Mesenteric fat pad (tissue), 1 donor: ENCODE results near the gene NCAPH2. TPM values are rescaled to one million over a fixed set of nuclear protein-coding genes. Genes with fewer than 3 reads are reported as not detected.

Source experiments
- DNase-seq: peaks from one replicate; pipeline ENCODE4 v3.0.0-alpha.2; 2020; ENCODE audit warnings: low spot score
- total RNA-seq: library from RNA; stranded (reverse); fragmentation: NEBNext Ultra II Directional; extraction: Animal tissue kit (Norgen Biotek cat#: 25700); gene quantifications from one replicate; pipeline ENCODE4 v1.2.1, GENCODE V29; 2021
- donor health status: DM: yes; HTN: yes; CAD: no.

Gene NCAPH2
- total RNA-seq, 1 donor from 2014 or later = 25.0 TPM

GRCh38 chr22:50488886-50489285 is 19.1 kb upstream of the NCAPH2 start:
- DNase-seq = no peak

- DNase-seq = no peak
Observed at GRCh38 chr22:50489363-50490243, 18.4 kb upstream of the NCAPH2 start.

- no peak for DNase-seq
Observed at GRCh38 chr22:50490531-50491308, 17.3 kb upstream of the NCAPH2 start.

GRCh38 chr22:50497093-50497492 is 10.9 kb upstream of the NCAPH2 start:
- no peak for DNase-seq

- no peak for DNase-seq
Observed at GRCh38 chr22:50498322-50498890, 9.6 kb upstream of the NCAPH2 start.

- DNase-seq = no peak
Observed at GRCh38 chr22:50500452-50500851, 7.6 kb upstream of the NCAPH2 start.

- no peak for DNase-seq
Observed at GRCh38 chr22:50502096-50502495, 5.9 kb upstream of the NCAPH2 start.

- no peak for DNase-seq
Observed at GRCh38 chr22:50502628-50503474, 5.2 kb upstream of the NCAPH2 start.

GRCh38 chr22:50503475-50504145 is 4.4 kb upstream of the NCAPH2 start:
- DNase-seq = no peak

GRCh38 chr22:50504369-50505211 is 3.4 kb upstream of the NCAPH2 start:
- DNase-seq = no peak

GRCh38 chr22:50505276-50505775 is 2.7 kb upstream of the NCAPH2 start:
- no peak for DNase-seq

- DNase-seq = no peak
Observed at GRCh38 chr22:50505776-50506610, 2.0 kb upstream of the NCAPH2 start.

- DNase-seq = no peak
Observed at GRCh38 chr22:50506611-50507420, 1.2 kb upstream of the NCAPH2 start.

- peak; percentile 98 for DNase-seq
Observed at GRCh38 chr22:50507421-50507990, 518 bp upstream of the NCAPH2 start, which contains the start of gene LMF2. Gene LMF2 (minus strand): TSS chr22:50507702. CDS start chr22:50507675, 27 bp downstream.

GRCh38 chr22:50508897-50509296 is 873 bp downstream of the NCAPH2 start:
- DNase-seq = no peak

GRCh38 chr22:50513175-50513574 is 5.2 kb downstream of the NCAPH2 start:
- no peak for DNase-seq

GRCh38 chr22:50516068-50516467 is 8.0 kb downstream of the NCAPH2 start:
- DNase-seq = no peak
